Measurements from ENCODE around the gene ADORA2B. TPM values are rescaled to one million over a fixed set of nuclear protein-coding genes. Genes with fewer than 3 reads are reported as not detected.

Gene ADORA2B
- total and polyA plus RNA-seq, 2 experiments from 2014 or later = 3.3 to 7.9 TPM

DNA sequence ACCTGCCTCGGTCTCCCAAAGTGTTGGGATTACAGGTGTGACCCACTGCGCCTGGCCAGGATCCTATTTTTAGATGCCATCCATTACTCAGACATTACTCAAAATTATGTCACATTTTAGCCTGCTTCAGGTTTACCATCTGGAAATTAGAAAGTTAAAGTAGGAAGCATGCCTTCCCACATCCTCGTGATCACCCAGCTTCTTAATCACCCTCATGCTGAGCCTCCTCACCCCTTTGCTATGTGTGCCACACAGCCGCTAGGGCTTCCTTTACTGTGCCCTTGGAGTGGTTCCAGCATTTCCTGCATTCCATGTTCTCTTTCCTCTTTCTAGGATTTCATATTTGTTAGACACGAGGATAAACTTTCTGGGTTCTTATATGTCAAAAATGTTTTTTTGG, 9.3 kb downstream of the ADORA2B start (continued):
- TF ChIP-seq, protein P1, sequence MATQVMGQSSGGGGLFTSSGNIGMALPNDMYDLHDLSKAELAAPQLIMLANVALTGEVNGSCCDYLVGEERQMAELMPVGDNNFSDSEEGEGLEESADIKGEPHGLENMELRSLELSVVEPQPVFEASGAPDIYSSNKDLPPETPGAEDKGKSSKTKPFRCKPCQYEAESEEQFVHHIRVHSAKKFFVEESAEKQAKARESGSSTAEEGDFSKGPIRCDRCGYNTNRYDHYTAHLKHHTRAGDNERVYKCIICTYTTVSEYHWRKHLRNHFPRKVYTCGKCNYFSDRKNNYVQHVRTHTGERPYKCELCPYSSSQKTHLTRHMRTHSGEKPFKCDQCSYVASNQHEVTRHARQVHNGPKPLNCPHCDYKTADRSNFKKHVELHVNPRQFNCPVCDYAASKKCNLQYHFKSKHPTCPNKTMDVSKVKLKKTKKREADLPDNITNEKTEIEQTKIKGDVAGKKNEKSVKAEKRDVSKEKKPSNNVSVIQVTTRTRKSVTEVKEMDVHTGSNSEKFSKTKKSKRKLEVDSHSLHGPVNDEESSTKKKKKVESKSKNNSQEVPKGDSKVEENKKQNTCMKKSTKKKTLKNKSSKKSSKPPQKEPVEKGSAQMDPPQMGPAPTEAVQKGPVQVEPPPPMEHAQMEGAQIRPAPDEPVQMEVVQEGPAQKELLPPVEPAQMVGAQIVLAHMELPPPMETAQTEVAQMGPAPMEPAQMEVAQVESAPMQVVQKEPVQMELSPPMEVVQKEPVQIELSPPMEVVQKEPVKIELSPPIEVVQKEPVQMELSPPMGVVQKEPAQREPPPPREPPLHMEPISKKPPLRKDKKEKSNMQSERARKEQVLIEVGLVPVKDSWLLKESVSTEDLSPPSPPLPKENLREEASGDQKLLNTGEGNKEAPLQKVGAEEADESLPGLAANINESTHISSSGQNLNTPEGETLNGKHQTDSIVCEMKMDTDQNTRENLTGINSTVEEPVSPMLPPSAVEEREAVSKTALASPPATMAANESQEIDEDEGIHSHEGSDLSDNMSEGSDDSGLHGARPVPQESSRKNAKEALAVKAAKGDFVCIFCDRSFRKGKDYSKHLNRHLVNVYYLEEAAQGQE (IDR thresholded peaks at IDR 0.05; ENCODE audit: unreplicated experiment) = no peak
- TF ChIP-seq, protein P2, sequence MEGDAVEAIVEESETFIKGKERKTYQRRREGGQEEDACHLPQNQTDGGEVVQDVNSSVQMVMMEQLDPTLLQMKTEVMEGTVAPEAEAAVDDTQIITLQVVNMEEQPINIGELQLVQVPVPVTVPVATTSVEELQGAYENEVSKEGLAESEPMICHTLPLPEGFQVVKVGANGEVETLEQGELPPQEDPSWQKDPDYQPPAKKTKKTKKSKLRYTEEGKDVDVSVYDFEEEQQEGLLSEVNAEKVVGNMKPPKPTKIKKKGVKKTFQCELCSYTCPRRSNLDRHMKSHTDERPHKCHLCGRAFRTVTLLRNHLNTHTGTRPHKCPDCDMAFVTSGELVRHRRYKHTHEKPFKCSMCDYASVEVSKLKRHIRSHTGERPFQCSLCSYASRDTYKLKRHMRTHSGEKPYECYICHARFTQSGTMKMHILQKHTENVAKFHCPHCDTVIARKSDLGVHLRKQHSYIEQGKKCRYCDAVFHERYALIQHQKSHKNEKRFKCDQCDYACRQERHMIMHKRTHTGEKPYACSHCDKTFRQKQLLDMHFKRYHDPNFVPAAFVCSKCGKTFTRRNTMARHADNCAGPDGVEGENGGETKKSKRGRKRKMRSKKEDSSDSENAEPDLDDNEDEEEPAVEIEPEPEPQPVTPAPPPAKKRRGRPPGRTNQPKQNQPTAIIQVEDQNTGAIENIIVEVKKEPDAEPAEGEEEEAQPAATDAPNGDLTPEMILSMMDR (conservative IDR thresholded peaks at IDR 0.05; ENCODE audit: low read depth in 2 of 2) = no peak
- TF ChIP-seq CREB1 (CRISPR knock-in tag; IDR thresholded peaks at IDR 0.05; ENCODE audit: low read depth) (no peak), ZNF114 (CRISPR knock-in tag; IDR thresholded peaks at IDR 0.05) (no peak), POLR2AphosphoS5 (IDR thresholded peaks at IDR 0.05; ENCODE audit: low read depth) (no peak)

DNA sequence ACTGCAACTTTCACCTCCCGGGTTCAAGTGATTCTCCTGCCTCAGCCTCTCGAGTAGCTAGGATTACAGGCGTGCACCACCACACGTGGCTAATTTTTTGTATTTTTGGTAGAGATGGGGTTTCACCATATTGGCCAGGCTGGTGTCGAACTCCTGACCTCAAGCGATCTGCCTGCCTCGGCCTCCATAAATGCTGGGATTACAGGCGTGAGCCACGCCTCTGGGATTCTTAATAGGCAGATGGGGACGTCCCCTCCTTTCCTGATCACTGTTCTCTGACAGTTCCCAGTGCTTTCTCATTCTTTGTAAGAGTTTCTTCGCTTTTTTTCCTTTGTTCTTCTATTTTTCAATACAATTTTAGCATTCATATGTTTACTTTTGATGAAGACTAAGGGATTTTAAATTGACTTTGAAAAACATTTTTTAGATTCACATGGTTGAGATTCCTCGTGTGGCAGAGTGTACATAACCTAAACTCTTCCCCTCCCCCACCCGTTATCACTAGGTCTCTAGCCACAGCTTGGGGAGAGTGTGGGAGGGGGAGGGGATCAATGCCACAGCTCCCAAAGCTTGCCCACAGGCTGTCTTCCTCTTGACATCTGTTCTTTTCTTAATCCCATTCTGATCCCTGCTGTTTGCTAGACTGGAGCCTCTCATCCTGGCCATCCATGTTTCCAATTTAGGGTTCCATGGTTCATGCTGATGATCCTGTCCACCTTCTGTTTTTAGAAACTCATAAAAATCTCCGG, 11.0 kb downstream of the ADORA2B start:
- H3K4me2 ChIP-seq = no peak overlapping the region
- peaks cover 34% of the 10 kb centered on the region for H3K4me1 Mint-ChIP-seq
- peaks cover 7% of the 10 kb centered on the region; the same call in 1 of the 2 replicates for H3K4me1 ChIP-seq (ENCODE audit: insufficient read depth)
- ATAC-seq = peak; percentile 40; the same call in 2 of the 3 replicates
- no peaks in the 10 kb centered on the region for H4K20me1 ChIP-seq (replicated peaks; ENCODE audit: insufficient read depth)
- H3K9me2 ChIP-seq (ENCODE audit: insufficient read depth) = no peaks in the 10 kb centered on the region
- no peak overlapping the region for H3K27ac Mint-ChIP-seq
- no peak overlapping the region for H3K27ac ChIP-seq (ENCODE audit: low read depth)
- H3K4me3 Mint-ChIP-seq = no peak overlapping the region; the same call in 2 of the 3 replicates
- H3K27me3 Mint-ChIP-seq (ENCODE audit: insufficient read depth, low read depth, poor library complexity) = peaks cover 11% of the 10 kb centered on the region
- H3K36me3 ChIP-seq (ENCODE audit: insufficient read depth) = no peaks in the 10 kb centered on the region
- DNase-seq (ENCODE audit: low spot score) = peak; percentile 62
- no peaks in the 10 kb centered on the region for H3F3A ChIP-seq (replicated peaks; ENCODE audit: low read depth)
- H3K79me2 ChIP-seq (replicated peaks; ENCODE audit: insufficient read depth) = no peaks in the 10 kb centered on the region
- no peaks in the 10 kb centered on the region for H3K27me3 ChIP-seq (ENCODE audit: insufficient read depth)
- H3K9me3 Mint-ChIP-seq = no peaks in the 10 kb centered on the region
- H3K36me3 Mint-ChIP-seq (ENCODE audit: low read depth) = no peaks in the 10 kb centered on the region; the same call in 1 of the 3 replicates
- H2AFZ ChIP-seq = no peak overlapping the region
- no peak overlapping the region for H3K4me3 ChIP-seq
- no peak for TF ChIP-seq EZH2 (IDR thresholded peaks at IDR 0.05; ENCODE audit: low read depth, unreplicated experiment)
- no peak for TF ChIP-seq ZNF114 (CRISPR knock-in tag; IDR thresholded peaks at IDR 0.05)
- TF ChIP-seq ZNF331 (CRISPR knock-in tag; IDR thresholded peaks at IDR 0.05; ENCODE audit: low read depth) = no peak
- TF ChIP-seq, protein P3, sequence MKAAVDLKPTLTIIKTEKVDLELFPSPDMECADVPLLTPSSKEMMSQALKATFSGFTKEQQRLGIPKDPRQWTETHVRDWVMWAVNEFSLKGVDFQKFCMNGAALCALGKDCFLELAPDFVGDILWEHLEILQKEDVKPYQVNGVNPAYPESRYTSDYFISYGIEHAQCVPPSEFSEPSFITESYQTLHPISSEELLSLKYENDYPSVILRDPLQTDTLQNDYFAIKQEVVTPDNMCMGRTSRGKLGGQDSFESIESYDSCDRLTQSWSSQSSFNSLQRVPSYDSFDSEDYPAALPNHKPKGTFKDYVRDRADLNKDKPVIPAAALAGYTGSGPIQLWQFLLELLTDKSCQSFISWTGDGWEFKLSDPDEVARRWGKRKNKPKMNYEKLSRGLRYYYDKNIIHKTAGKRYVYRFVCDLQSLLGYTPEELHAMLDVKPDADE (IDR thresholded peaks at IDR 0.05) = no peak
- TF ChIP-seq STAT1 (IDR thresholded peaks at IDR 0.05; ENCODE audit: unreplicated experiment) = no peak
- TF ChIP-seq CREB1 (CRISPR knock-in tag; IDR thresholded peaks at IDR 0.05; ENCODE audit: low read depth) = no peak
- no peak for TF ChIP-seq NANOG (IDR thresholded peaks at IDR 0.05; ENCODE audit: borderline replicate concordance)
- no peak for TF ChIP-seq POLR2AphosphoS5 (IDR thresholded peaks at IDR 0.05; ENCODE audit: low read depth)
- no peak for TF ChIP-seq JUNB (IDR thresholded peaks at IDR 0.05; ENCODE audit: unreplicated experiment)
- TF ChIP-seq, protein P4, sequence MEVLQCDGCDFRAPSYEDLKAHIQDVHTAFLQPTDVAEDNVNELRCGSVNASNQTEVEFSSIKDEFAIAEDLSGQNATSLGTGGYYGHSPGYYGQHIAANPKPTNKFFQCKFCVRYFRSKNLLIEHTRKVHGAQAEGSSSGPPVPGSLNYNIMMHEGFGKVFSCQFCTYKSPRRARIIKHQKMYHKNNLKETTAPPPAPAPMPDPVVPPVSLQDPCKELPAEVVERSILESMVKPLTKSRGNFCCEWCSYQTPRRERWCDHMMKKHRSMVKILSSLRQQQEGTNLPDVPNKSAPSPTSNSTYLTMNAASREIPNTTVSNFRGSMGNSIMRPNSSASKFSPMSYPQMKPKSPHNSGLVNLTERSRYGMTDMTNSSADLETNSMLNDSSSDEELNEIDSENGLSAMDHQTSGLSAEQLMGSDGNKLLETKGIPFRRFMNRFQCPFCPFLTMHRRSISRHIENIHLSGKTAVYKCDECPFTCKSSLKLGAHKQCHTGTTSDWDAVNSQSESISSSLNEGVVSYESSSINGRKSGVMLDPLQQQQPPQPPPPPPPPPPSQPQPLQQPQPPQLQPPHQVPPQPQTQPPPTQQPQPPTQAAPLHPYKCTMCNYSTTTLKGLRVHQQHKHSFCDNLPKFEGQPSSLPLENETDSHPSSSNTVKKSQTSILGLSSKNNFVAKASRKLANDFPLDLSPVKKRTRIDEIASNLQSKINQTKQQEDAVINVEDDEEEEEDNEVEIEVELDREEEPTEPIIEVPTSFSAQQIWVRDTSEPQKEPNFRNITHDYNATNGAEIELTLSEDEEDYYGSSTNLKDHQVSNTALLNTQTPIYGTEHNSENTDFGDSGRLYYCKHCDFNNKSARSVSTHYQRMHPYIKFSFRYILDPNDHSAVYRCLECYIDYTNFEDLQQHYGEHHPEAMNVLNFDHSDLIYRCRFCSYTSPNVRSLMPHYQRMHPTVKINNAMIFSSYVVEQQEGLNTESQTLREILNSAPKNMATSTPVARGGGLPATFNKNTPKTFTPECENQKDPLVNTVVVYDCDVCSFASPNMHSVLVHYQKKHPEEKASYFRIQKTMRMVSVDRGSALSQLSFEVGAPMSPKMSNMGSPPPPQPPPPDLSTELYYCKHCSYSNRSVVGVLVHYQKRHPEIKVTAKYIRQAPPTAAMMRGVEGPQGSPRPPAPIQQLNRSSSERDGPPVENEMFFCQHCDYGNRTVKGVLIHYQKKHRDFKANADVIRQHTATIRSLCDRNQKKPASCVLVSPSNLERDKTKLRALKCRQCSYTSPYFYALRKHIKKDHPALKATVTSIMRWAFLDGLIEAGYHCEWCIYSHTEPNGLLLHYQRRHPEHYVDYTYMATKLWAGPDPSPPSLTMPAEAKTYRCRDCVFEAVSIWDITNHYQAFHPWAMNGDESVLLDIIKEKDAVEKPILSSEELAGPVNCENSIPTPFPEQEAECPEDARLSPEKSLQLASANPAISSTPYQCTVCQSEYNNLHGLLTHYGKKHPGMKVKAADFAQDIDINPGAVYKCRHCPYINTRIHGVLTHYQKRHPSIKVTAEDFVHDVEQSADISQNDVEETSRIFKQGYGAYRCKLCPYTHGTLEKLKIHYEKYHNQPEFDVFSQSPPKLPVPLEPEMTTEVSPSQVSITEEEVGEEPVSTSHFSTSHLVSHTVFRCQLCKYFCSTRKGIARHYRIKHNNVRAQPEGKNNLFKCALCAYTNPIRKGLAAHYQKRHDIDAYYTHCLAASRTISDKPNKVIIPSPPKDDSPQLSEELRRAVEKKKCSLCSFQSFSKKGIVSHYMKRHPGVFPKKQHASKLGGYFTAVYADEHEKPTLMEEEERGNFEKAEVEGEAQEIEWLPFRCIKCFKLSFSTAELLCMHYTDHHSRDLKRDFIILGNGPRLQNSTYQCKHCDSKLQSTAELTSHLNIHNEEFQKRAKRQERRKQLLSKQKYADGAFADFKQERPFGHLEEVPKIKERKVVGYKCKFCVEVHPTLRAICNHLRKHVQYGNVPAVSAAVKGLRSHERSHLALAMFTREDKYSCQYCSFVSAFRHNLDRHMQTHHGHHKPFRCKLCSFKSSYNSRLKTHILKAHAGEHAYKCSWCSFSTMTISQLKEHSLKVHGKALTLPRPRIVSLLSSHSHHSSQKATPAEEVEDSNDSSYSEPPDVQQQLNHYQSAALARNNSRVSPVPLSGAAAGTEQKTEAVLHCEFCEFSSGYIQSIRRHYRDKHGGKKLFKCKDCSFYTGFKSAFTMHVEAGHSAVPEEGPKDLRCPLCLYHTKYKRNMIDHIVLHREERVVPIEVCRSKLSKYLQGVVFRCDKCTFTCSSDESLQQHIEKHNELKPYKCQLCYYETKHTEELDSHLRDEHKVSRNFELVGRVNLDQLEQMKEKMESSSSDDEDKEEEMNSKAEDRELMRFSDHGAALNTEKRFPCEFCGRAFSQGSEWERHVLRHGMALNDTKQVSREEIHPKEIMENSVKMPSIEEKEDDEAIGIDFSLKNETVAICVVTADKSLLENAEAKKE (CRISPR knock-in tag; IDR thresholded peaks at IDR 0.05) = no peak
